Measurements from ENCODE around the gene PELO.
"Not testable (repeated sequence)": the region's sequence is repeated elsewhere in the genome, so short reads cannot be mapped to it uniquely, and the experiment has no call there.

The PELO gene
- total RNA-seq = 17.3 reads per million, percentile 43 among the genes with 10 or more reads in this experiment

DNA sequence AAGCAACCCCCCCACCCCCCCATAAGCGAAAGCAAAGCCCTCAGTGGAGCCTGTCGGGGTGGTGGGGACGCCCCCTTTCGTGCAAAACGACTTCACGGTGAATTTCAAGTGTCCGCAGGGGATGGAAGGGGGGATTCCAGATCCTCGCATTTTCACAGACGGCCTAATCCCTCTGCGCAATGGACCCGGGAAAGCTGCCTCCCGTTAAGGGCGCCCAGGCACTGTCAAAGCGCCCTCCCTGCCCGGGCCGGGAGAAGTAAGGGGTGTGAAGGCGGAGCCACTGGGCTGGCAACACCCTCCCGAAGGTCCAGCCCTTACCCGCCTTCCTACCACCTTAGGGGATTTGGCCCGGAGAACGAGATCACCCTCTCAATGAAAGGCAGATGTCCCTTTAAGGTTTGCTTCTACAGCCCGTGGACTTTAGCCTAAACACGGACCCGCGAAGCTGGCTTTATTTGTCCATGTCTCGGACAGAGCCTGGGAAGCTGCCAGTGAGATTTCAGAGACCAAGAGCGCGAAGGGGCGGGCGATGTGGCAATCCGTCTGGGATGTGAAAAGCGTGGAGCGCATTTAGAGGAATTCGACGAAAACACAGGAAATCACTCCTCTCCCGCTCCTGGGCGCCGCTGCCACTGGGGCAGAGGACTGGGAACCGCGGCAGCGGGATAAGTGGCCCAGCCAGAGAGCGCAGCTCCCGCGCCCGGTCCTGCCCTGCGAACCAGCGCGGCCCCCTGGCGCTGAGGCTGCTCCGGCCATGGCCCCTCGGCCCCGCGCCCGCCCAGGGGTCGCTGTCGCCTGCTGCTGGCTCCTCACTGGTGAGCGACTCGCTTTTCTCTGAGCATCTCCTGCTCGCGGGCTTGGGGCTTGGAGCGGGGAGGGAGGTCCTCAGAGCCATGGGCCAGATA is at the start of gene PELO, which contains the start of gene ITGA1:
Gene PELO (plus strand): TSS at position 317 of the 905 bp plus-strand sequence. CDS start 12,479 bp downstream, outside the sequence.
Gene ITGA1 (plus strand): TSS at position 317 of the 905 bp plus-strand sequence. CDS start 438 bp downstream, at position 755.
- peak; percentile 29 for DNase-seq

DNA sequence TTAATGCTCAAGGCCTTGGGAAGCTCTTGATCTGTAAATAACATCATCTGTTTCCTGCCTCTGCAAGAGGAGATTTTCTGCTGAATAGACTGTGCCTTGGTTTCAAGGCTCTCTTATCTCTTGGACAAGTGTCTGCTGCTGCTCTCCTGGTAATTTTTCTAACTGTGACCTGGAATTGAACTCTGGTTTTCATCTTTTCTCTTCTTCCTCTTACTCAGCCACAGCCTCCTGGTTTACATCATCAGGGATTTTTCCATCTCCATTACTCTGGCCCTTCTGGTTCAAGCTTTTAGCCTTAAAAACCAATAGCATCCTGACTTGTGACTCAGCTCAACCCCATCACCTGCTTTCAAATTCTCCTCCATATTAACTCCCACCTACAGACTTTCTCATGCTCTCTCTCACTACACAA is 49.6 kb upstream of the PELO start:
- DNase-seq = no peak

DNA sequence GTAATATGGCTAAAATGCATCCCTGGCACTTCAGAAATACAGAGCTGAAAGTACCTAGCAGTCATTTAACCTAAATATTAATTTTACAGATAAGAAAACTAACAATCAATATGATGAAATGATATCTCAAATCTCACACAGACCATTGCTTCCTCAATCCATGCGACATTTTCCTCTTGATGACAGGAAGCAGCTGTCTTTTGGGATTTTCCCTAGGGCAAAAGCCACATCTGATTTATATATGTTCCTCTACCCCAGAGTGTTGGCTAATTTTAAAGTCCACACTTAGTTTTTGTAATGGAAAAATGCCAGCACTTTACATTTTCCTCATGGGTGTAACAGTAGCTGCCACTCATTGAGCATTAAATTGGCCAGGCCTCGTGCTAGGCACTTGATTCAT is 47.7 kb upstream of the PELO start:
- no peak for DNase-seq

GRCh38 chr5:52743012-52743411 is 44.7 kb upstream of the PELO start:
- DNase-seq = no peak

DNA sequence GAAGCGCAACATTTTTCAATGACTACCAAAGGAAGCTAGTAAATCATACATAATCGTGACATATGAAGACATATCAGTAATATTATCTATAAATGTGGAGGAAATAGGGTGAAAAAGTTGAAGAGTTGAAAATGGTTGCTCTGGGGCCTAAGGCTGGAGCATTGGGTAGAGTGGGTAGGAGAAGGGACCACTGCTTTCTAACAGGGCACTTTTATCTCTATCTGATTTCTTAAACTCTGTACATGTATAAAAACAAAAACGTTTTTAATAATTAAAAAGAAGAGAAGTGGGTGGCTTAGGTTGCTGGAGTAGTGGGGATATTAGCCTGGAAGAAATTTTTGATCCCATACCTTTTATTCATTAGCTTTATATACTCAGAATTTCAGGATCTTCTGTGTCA is 44.2 kb upstream of the PELO start:
- DNase-seq = no peak

GRCh38 chr5:52743970-52744369 is 43.7 kb upstream of the PELO start:
- peak; percentile 9 for DNase-seq

DNA sequence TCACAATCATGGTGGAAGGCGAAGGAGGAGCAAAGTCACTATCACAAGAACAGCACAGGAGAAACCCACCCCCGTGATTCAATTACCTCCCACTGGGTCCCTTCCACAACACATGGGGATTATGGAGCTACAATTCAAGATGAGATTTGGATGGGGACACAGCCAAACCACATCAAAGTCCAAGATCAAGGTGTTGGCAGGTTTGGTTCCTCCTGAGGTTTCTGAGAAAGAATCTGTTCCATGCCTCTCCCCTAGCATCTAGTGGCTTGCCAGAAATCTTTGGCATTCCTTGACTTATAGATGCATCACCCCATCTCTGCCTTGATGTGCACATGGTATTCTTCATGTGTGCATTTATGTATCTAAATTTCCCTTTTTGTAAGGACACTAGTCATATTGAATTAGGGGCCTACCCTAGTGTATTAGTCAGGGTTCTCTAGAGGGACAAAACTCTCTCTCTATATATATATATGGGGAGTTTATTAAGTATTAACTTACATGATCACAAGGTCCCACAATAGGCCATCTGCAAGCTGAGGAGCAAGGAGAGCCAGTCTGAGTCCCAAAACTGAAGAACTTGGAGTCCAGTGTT is 42.8 kb upstream of the PELO start:
- not testable (repeated sequence) for DNase-seq

DNA sequence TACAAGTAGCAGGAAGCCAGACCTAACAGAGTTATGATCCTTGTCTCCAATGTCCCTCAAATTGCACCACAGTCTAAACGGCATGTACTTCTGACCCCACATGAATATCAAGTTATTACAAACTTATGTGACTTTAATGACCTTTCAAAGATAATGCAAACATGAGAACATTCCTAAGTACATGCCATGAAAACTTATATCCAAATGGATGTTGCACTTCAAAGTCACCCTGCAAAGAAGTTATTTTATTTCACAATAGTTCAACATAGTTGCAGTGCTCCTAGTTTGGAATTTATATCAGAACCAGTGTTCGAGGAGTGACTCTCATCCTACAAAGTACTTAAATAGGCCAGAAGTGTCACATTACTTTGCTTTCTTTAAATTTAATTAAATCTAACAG is 41.2 kb upstream of the PELO start:
- no peak for DNase-seq

- no peak for DNase-seq
Observed at GRCh38 chr5:52748590-52748989, 39.1 kb upstream of the PELO start.

GRCh38 chr5:52749666-52750065 is 38.0 kb upstream of the PELO start:
- no peak for DNase-seq

GRCh38 chr5:52751137-52751536 is 36.6 kb upstream of the PELO start:
- DNase-seq = no peak

GRCh38 chr5:52754051-52754450 is 33.7 kb upstream of the PELO start:
- DNase-seq = no peak

DNA sequence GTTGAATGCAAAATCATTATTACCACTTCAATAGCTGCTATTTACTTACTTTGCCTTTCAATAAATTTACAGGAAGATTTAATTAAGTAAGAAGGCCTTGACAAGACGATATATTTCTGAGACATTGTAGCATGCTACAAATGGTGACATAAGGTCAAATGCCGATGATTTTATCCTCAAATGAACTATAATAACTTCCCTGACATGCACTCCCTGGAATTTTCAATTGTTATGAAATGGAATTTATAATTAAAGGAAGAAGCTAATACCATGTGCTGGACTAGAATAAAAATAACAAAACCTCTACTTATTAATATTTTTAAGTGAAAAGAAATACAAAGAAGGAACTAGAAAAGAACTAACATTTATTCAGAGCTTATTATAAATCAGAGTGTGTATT is 30.2 kb upstream of the PELO start:
- no peak for DNase-seq

- DNase-seq = no peak
Observed at GRCh38 chr5:52758014-52758413, 29.7 kb upstream of the PELO start.

DNA sequence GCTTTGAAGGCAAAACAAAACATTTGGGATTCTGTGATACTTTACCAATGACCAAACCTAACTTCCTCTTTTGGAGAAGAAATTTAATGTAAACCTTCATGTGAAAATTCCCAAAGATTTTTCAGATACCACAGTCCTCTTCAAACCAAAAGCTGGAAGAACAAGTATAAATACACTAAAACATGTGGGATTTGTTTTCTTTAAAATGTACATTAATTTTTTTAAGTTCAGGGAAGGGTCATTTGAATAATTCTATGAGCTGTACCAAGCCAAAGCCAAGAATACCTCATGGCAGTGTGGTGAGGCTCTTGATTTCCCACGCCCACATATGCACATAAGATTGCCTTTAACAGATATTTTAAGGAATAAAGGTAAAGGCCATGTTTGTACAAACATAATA is 28.4 kb upstream of the PELO start:
- DNase-seq = no peak

DNA sequence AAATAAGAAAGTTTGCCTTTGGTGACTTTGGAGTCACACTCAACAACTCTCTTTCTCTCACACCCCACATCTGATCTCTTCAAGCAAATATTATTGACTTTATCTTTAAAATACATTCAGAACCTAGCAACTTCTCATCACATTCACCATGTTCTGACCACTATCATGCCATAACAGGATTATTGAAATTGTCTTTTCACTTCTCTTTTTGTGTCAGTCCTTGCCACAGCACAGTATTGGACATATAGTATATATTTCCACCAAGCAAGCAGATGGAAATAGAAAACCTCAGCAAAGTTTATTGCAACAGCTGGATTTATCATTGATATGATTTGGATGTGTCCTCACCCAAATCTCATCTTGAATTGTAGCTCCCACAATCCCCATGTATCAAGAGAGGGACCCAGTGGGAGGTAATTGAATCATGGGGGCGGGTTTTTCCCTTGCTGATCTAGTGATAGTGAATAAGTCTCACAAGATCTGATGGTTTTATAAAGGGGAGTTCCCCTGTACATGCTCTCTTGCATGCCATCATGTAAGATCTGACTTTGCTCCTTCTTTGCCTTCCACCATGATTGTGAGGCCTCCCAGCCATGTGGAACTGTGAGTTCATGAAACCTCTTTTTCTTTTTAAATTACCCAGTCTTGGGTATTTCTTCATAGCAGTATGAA is 26.9 kb upstream of the PELO start:
- DNase-seq = no peak

DNA sequence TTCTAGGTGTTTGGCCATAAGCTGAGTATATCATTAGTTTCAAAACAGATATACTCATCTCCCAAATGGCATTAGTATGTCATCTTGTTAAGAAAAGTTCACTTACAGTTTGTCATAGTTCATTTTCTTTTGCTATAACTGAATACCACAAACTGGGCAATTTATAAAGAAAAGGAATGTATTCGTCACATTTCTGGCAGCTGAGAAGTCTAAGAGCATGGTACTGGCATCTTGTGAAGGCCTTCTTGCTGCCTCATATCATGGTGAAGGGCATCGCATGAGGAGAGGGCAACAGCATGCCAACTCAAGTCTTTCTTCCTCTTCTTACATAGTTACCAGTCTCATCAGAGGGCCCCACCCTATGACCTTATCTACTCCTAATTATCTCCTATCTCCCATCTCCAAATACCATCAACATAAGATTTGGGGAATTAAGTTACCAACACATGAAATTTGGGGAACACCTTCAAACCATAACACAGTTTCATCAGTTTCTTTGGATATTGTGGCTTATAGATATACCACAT is 20.4 kb upstream of the PELO start:
- no peak for DNase-seq

- DNase-seq = no peak
Observed at GRCh38 chr5:52767766-52768480, 19.8 kb upstream of the PELO start.

GRCh38 chr5:52769061-52769460 is 18.7 kb upstream of the PELO start:
- DNase-seq = no peak

DNA sequence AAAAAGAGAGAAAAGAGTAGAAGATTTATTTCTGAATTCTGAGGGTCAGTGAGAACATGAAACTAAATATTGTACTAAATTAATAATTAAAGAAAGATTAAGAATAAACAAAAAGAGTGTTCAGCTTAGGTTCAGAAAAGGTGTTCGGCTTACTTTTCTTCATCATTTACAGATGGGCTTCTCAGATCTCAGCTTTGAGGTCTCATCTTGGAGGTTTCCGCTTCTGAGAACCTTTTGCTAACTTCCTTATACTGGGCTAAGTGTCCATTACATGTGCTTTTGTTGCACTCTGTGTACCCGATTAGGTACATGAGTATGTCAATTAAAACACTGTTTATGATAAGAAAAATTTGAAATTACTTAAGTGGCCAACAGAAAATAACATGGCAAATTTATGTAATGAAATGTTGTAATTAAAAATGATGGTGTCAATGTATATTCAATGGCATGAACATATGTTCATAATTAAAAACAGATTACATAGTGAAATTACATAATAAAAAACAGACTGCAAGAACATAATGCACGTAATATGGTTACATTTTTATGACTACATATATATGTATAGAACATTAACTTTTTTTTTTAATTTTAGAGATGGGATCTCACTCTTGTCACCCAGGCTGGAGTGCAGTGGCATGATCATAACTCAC is 17.3 kb upstream of the PELO start:
- no peak for DNase-seq

GRCh38 chr5:52771343-52772039 is 16.2 kb upstream of the PELO start:
- no peak for DNase-seq

Data from effector CD4-positive, alpha-beta T cell (primary cell).